M059J (cell line): Measurements from ENCODE around the gene LSM12. TPM values are rescaled to one million over a fixed set of nuclear protein-coding genes. Genes with fewer than 3 reads are reported as not detected.

Source experiments
- DNase-seq: peaks from one replicate; pipeline ENCODE4 v3.0.0-alpha.2; 2012; ENCODE audit warnings: low read depth
- total RNA-seq: library from RNA; depleted of rRNA; stranded (reverse); fragments of >200 nt; shearing (Covaris generic); gene quantifications from 2 replicates; pipeline ENCODE4 v1.2.3, GENCODE V29; 2014

The LSM12 gene
- total RNA-seq, 1 experiment from 2014 or later = 121 TPM

GRCh38 chr17:44095647-44096496 lies 29.4 kb upstream of the LSM12 start:
- peak; percentile 97 for DNase-seq

GRCh38 chr17:44095388-44095646 lies 28.8 kb upstream of the LSM12 start:
- no peak for DNase-seq

- no peak for DNase-seq
Observed at GRCh38 chr17:44094701-44095387, 28.4 kb upstream of the LSM12 start.

GRCh38 chr17:44093231-44093900 lies 26.9 kb upstream of the LSM12 start:
- DNase-seq = no peak

- no peak for DNase-seq
Observed at GRCh38 chr17:44092051-44092450, 25.6 kb upstream of the LSM12 start.

GRCh38 chr17:44091200-44091997 lies 24.9 kb upstream of the LSM12 start:
- DNase-seq = no peak

- DNase-seq = no peak
Observed at GRCh38 chr17:44088254-44088653, 21.8 kb upstream of the LSM12 start.

GRCh38 chr17:44087319-44087718 lies 20.8 kb upstream of the LSM12 start:
- no peak for DNase-seq

GRCh38 chr17:44086364-44087311 lies 20.2 kb upstream of the LSM12 start:
- DNase-seq = peak; percentile 94

- DNase-seq = no peak
Observed at GRCh38 chr17:44085908-44086307, 19.4 kb upstream of the LSM12 start.

GRCh38 chr17:44084921-44085320 lies 18.4 kb upstream of the LSM12 start:
- no peak for DNase-seq

- no peak for DNase-seq
Observed at GRCh38 chr17:44084131-44084538, 17.7 kb upstream of the LSM12 start.

GRCh38 chr17:44083250-44083849 lies 16.9 kb upstream of the LSM12 start:
- peak; percentile 42 for DNase-seq

- no peak for DNase-seq
Observed at GRCh38 chr17:44082256-44082927, 15.9 kb upstream of the LSM12 start.

GRCh38 chr17:44081681-44082080 lies 15.2 kb upstream of the LSM12 start:
- DNase-seq = peak; percentile 74

- no peak for DNase-seq
Observed at GRCh38 chr17:44079877-44080821, 13.7 kb upstream of the LSM12 start.

GRCh38 chr17:44078412-44078811 lies 11.9 kb upstream of the LSM12 start:
- DNase-seq = no peak

GRCh38 chr17:44077595-44077909 lies 11.1 kb upstream of the LSM12 start:
- DNase-seq = no peak
